ENCODE measurements around the gene EYA4.

Gene EYA4

DNA sequence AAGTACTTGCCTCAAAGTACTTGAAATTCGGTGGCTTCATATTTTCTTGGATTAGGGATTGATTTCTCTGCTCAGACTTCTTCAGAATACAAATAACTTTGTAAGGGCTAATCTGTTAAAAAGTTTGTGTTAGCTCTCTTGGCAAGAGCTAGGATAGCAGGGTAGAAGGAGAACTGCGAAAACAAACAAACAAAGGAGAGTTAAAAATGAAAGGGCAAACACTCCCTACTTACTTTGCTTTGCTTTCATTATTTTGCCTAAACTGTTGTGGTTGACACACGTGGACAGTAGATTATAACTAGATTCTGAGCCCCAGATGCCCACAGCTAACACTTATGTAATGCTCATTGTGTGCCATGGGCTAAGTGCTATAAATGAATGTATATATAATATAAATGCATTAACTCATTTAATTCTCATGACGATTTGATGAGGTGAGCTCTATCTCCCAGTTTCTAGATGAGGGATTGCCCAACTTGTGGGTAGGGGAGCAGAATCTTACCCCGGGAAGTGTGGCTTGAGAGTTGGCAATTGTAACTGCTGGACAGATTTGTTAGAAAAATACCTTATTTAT lies 48.7 kb downstream of the EYA4 start:
- no peak for DNase-seq
- ATAC-seq = no peak

DNA sequence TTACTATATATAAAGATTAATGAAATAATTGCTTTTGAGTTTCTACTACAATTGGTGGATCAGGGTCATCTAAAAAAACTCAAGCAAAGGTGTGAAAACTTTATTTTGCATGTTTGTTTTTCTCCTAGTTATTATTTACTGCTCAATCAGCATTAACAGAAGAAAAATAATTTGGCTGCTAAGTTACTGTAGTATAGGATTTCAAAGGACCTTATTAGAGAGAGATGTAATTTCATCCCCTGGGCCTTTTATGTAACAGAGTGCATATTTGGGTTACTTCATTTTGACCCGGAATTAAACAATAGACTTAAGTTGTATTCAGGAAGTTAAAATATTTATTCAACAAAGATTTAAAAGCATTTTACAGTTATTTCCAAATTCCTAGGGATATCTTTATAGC lies 49.8 kb downstream of the EYA4 start:
- ATAC-seq (no peak), DNase-seq (no peak)

- no peak for DNase-seq
- ATAC-seq = no peak
Observed at GRCh38 chr6:133291671-133292070, 50.5 kb downstream of the EYA4 start.

GRCh38 chr6:133297657-133298056 lies 56.5 kb downstream of the EYA4 start:
- DNase-seq (no peak), ATAC-seq (no peak)

- DNase-seq (no peak), ATAC-seq (no peak)
Observed at GRCh38 chr6:133298335-133298734, 57.2 kb downstream of the EYA4 start.

GRCh38 chr6:133298801-133299200 lies 57.6 kb downstream of the EYA4 start:
- ATAC-seq (no peak), DNase-seq (no peak)

GRCh38 chr6:133300896-133301295 lies 59.7 kb downstream of the EYA4 start:
- ATAC-seq = no peak
- no peak for DNase-seq

DNA sequence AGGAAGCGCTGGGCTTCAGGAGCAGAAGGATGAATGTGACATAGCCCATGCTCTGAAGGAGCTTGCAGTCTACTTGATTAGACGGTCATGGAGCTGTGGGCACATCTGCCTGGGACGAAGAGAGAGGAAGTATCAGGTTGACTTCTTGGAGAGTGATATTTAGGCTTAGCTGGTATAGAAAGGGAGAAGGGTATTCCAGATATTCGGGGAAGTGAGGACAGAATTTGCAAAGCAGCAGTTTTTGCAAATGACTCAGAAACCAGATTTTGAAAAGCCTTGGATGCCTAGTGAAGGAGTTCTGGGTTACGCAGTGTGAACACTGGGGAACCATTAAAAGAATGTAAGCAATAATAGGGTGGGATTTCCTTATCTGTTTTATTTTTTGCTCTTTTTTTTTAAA lies 60.7 kb downstream of the EYA4 start:
- no peak for ATAC-seq
- no peak for DNase-seq

DNA sequence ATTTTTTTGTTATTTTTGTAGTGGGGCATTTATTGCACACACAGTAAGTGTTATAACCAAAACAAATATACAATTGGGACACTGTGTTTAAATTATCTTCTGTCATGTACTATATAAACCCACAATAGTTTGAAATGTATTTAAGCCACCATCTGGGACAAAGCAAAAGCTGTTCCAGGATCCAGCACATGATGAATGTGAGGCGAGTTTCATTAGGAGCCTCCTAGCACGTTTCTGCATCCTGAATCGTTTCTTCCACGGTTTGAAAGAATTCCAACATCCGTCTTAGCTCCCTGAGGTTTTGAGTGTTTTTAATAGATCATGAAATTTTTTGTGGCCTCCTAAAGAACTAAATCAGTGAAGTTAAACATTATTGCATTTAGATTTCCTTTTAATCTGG lies 65.8 kb downstream of the EYA4 start:
- DNase-seq (no peak), ATAC-seq (no peak)

DNA sequence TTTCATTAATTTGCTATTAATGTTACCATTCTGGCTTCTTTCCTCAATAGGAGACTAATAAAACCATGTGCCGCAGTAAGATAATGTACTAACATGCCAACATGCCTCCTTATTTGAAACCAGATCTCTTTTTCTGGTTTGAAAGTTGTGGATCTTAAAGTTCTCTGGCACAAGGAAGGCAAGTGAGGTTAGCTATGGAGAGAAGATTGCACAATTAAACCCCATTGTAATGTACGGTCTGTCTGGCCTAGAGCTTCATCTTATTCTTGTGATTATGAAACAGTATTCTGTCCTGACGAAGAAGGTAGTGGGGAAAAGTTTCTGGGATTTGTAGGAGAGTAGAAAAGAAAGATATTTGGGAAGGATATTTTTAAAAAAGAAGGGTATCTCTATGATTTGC lies 68.4 kb downstream of the EYA4 start:
- no peak for DNase-seq

DNA sequence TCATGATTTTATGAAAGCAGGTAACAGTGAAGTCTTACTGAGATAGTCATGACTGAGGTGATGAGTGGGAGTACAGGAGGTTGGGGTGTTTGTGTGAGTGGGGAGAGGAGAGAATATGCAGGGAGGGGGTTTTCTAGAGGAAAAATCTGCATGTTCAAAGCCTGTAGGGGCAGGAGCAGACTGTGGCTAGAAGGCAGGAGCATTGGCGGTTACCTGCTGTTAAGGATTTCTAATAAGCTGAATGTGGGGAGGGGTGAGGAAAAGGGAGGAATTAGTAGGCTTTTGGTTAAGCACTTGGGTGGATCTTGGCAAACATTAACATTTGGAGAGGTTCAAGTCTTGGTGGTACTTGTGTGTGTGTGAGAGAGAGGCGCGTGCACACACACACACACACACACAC lies 70.8 kb downstream of the EYA4 start:
- ATAC-seq (no peak), DNase-seq (no peak)

More for the DNA sequence above, 68.4 kb downstream of the EYA4 start:
- ATAC-seq = no peak

DNA sequence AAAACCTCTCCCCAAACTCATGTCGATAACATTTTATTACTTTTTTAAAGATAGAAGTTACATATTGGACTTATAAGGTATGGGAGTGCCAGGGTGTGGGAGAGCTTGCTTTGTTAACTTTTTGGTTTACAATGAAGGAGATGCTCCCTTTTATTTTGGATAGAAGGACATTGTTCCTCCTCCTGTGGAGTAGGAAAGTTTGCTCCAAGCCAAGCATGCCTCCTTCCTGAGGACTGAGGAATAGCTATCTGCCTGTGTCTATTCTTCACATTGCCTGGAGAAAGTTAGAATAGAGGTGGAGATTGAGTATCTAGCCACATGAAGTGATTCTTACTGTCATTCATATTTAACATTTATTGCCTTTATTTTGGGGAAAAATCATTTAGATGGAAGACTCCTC lies 71.9 kb downstream of the EYA4 start:
- no peak for DNase-seq
- ATAC-seq = no peak

DNA sequence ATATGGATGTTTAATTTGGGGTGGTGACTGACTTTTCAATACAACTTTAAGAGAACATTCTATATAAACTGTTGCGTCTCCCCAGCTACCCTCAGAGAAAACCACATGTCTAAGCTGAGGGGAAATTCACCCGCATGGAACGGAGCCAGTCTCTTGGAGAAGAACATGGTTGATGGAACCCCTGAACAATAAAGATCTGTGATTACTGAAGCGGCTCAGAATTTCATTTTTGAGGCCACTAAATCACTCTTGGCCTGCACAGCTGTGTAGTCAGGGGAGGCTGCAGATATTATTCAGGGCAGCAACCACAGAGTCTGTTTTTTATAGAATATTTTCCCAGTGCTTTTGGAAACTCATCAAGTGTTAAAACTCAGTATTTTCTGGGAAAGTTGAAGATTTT lies 73.8 kb downstream of the EYA4 start:
- ATAC-seq (no peak), DNase-seq (no peak)

GRCh38 chr6:133315811-133316210 lies 74.7 kb downstream of the EYA4 start:
- ATAC-seq (no peak), DNase-seq (no peak)

DNA sequence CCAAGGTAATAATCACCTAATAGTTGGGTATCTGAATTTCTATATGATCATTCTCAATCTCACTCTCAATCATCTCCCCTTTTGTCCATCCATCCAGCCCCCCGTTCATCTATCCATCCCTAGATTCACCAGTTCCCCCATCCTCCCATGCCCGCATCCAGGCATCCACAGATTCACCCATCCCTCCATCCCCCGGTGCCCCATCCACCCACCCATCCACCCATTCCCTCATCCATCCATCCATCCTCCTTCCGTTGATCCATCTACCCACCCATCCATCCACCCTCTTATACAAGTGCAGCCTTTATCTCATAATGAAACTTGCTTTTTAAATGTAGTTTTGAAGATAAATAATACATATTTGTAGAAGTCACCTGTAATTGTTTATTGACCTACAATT lies 76.5 kb downstream of the EYA4 start:
- ATAC-seq (no peak), DNase-seq (no peak)

DNA sequence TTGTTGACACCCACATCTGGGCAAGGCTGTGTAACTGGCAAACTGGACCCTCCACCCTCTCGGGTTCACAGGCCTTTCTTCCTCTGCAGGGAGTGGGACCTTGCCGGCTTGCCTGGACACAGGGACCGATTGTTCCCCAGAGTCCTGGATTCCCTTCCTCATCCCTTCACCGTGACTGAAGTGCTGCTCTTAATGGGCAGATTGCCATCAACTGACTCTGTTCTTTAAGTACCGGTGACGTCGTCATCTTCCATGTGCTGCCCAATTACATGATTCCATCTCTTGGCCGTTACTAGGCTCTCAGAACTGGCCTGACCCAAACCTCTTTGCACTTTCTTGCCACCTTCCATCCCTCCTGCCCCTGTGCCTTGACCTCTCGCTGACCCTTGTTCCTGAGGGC lies 85.4 kb downstream of the EYA4 start:
- ATAC-seq (no peak), DNase-seq (no peak)

DNA sequence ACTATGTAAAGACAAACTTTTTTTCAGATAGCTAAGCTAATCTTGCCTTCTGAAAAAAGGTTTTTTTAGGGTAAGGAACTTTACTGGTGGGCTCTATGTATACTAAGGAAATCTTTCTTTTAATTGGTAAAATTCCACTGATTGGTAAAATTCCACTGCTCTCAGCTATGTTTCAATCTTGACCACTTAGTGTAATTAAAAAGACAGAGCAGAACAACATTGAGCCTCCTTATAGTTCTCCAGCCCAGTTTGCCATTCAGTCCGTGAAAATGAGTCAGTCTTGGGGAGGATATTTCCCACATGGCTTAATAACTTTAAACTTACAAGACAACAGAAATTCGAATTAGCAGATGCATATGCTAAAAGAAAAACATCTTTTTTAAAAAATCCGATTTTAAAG lies 92.7 kb downstream of the EYA4 start:
- ATAC-seq = no peak
- no peak for DNase-seq

DNA sequence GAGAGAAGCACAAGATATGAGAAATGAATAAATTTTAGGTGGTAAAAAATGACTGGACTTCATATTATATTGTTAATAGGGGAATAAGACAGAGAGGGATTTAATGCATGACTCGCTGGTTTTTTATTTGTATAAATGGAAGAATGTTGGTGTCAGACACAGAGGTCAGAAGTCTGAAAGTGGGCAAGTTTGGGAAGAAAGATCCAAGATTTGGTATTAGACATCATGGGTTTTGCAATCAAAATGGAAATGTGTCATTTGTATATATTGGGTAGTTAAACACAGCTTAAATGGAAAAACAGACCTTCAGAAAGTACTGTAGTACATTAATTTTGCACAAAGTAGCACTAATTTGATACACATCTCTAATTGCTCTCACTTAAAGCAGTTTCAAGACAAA lies 96.2 kb downstream of the EYA4 start:
- ATAC-seq = no peak
- DNase-seq = no peak

DNA sequence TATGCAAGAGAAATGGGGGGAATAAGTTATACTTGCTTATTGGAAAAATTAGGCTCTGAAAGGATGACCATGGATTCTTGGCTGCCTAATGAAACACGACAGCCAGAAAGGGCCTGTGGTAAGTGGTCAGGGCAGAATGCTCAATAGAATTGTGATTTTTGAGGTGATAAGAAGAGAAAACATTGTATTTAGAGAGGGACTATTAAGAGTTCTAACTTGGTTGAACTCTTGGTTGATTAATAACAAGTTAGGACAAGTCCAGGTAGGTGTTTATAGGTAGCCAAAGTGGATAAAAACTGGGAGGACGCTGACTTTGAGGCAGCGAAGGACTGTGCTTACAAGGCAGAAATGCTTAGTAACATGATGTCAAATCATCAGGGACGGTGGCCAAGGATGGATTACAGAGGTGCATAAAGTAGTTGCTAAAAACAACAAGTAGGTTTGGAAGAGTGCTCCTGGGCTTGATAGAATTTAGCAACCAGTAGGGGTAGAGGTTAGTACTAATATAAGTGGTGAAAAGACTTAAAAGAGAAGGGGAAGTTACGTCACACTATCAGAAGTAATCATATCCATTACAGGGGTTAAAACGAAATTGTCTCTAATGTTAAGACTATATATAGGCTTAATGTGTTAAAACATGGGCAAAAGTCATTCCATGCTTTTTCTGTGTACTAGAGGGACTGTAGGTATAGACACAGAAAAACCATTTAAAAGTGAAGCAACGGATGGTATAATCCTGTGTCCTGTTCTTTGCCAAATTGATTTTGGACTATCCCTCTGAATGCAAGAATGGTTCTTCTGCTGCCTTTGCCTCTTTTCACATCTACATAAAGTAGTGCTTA lies 98.6 kb downstream of the EYA4 start:
- DNase-seq (no peak), ATAC-seq (no peak)

DNA sequence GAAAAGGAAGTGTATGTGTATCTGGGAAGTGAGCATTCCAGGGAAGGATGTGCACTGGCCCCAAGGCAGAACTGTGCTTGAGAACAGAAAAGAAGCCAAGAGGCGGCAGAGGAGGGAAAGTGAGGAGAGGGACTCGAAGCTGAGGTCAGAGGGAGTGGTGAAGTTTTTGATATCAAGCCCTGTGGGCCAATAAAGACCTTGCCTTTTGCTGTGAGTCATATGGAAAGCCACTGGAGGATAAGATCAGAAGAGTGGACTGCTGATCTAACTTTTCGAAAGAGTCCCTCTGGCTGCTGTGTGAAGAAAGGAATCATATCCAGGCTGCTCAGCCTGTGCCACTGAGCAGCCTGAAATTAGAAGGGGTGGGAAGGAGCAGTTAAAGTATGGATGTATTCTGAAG lies 99.4 kb downstream of the EYA4 start:
- DNase-seq (no peak), ATAC-seq (no peak)

DNA sequence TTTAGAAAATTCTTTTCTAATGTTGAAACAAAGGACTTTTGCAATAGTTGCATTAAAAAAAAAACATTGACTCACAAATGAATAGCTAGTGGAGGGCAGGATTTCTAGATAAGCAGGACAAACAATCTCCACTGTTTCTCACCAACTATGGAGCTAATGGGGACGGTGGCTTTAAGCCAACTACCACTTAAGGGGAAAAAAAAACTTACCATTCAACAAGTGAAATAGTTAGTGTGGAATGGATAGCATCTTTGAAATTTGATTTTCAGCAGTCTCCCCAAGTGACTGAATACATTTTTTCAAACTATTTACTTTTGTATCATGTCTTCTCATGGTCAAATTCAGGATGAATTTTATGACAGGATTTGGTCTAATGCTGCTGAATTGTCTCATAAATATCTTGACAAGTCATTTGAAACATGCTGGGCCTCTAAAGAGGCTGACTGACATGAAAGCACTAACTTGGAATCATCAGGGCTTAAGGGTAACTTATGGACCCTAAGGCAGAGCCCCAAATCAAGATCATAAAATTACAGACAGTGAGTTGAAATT lies 100.5 kb downstream of the EYA4 start:
- no peak for DNase-seq
- ATAC-seq = no peak

DNA sequence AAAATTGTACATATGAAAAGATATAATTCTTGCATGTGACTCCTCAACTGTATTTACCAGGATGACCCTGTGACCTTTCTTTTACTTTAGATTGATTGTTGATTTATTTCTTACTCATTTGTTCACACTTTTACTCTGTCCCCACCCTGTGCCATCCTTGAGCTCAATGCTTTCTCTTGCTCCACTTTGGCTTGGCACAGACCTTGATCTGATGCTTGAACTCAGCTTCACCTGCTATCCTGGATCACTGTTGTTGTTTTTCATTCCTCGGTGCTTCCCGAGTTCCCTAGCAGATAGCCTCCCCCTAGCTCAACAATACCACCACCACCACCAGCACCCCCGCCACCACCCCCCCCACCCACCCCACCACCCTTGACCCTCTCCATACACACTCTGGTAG lies 102.1 kb downstream of the EYA4 start:
- ATAC-seq (no peak), DNase-seq (no peak)

DNA sequence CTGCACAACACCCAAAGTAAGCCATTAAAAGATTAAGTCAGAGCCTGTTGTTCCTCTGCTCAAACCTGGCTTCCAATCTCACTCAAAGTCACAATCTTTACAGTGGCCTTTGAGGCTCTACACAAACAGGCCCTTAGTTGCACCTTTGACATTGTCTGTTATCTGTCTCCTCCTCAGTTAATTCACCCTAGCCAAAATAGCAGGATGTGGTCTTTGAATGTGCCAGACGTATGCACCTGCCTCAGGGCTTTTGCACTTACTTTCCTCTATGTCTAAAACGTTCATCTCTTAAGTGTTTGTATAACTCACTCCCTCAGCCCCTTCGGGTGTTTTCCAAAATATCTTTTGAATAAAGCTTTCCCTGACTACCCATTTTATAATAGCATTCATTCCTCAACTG lies 107.7 kb downstream of the EYA4 start:
- no peak for ATAC-seq
- DNase-seq = no peak

- no peak for ATAC-seq
- DNase-seq = no peak
Observed at GRCh38 chr6:133350928-133351327, 109.8 kb downstream of the EYA4 start.
